ENCODE results near the gene GRIA4.

The GRIA4 gene

DNA sequence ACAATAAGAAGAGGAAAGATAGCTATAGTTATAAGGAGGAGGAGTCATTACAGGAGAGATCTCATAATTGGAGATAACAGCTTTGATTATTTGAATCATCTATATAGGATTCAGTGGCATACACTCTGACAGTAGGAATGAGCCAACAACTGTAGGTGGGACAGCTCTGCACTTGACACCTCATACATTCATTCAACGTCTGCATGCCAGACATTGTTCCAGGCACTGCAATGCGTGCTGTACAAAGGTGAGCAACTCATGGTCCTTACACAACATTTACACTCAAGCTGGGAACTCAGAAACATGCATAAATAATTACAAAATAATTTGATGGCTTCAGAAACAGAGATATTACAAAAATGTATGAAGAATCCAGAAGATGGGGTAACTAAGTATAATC, 257.9 kb downstream of the GRIA4 start:
- Histone ChIP-seq H3K4me1 (ENCODE audit: control insufficient read depth, insufficient read depth, low read depth, low read length) (no peaks in the 10 kb centered on the region), H3K79me1 (replicated peaks; ENCODE audit: low read length, poor library complexity, severe bottlenecking) (no peaks in the 10 kb centered on the region), H3K4me3 (ENCODE audit: insufficient read depth in 1 of 2, low read depth in 1 of 2, low read length in 2 of 2) (no peak overlapping the region), H2BK120ac (ENCODE audit: low read depth, low read length) (no peak overlapping the region), H2AK5ac (ENCODE audit: low read length, severe bottlenecking) (no peak overlapping the region), H3K14ac (ENCODE audit: low read length in 2 of 2) (no peak overlapping the region), H3K23ac (ENCODE audit: low read length in 2 of 2) (no peak overlapping the region), H4K91ac (ENCODE audit: low read length) (no peak overlapping the region), H3K9me3 (ENCODE audit: control insufficient read depth, low read length) (no peaks in the 10 kb centered on the region), H2BK5ac (ENCODE audit: low read depth, low read length, poor library complexity, severe bottlenecking) (no peak overlapping the region), H3K18ac (ENCODE audit: low read depth in 1 of 2, low read length in 2 of 2) (no peak overlapping the region), H3K36me3 (ENCODE audit: control insufficient read depth in 1 of 2, insufficient read depth in 2 of 2, low read depth in 1 of 2, low read length in 2 of 2) (no peaks in the 10 kb centered on the region), H3K4ac (ENCODE audit: low read depth in 1 of 2, low read length in 2 of 2) (no peak overlapping the region), H2BK12ac (ENCODE audit: low read length in 2 of 2) (no peak overlapping the region), H3K9ac (ENCODE audit: low read length) (no peak overlapping the region), H4K8ac (ENCODE audit: low read length) (no peak overlapping the region), H3K27me3 (ENCODE audit: control insufficient read depth in 1 of 2, insufficient read depth in 1 of 2, low read length in 2 of 2) (peaks cover 4 to 11% of the 10 kb centered on the region in 2 experiments), H2AFZ (ENCODE audit: low read depth, low read length) (no peak overlapping the region), H3K27ac (ENCODE audit: low read length, poor library complexity, severe bottlenecking) (no peak overlapping the region), H2BK15ac (ENCODE audit: low read depth, poor library complexity, severe bottlenecking) (no peak overlapping the region), H3K4me2 (ENCODE audit: low read length, poor library complexity, severe bottlenecking) (no peak overlapping the region)
- no peak for DNase-seq
- WGBS = 59% methylated on average over 2 of the region's 2 CpGs

DNA sequence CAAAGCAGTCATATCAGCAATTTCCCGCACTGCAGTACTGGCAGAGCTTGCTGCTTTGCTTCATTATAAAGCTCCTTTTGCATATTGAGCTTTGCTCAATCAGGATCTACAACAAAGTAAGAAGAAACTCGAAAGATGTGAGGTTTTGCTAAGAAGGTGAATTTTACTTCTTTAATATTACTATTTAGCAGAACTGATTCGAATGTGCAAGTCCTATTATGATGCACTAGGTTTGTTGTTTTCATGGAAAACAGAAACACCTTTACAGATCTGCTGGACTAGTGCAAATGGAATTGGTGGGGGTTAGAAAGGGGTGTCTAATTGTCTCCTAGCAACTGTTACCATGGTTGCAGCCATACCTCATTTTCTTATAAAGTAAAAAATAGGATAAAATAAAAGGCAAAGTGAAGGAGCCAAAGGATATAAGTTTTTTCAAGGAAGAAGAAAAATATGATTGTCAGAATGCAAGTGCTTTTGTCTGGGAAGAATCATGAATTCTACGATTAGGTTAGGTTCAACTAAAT, 259.0 kb downstream of the GRIA4 start:
- Histone ChIP-seq H3K4me2 (ENCODE audit: low read length, poor library complexity, severe bottlenecking) (no peak overlapping the region), H3K23ac (ENCODE audit: low read length in 2 of 2) (no peak overlapping the region), H3K18ac (ENCODE audit: low read depth in 1 of 2, low read length in 2 of 2) (no peak overlapping the region), H4K8ac (ENCODE audit: low read length) (no peak overlapping the region), H3K14ac (ENCODE audit: low read length in 2 of 2) (no peak overlapping the region), H3K4ac (ENCODE audit: low read depth in 1 of 2, low read length in 2 of 2) (no peak overlapping the region), H3K27ac (ENCODE audit: low read length, poor library complexity, severe bottlenecking) (no peak overlapping the region), H4K91ac (ENCODE audit: low read length) (no peak overlapping the region), H2BK120ac (ENCODE audit: low read depth, low read length) (no peak overlapping the region), H3K79me1 (replicated peaks; ENCODE audit: low read length, poor library complexity, severe bottlenecking) (no peaks in the 10 kb centered on the region), H2AK5ac (ENCODE audit: low read length, severe bottlenecking) (no peak overlapping the region), H3K27me3 (ENCODE audit: control insufficient read depth in 1 of 2, insufficient read depth in 1 of 2, low read length in 2 of 2) (peaks cover 0 to 11% of the 10 kb centered on the region in 2 experiments), H2AFZ (ENCODE audit: low read depth, low read length) (no peak overlapping the region), H3K4me1 (ENCODE audit: control insufficient read depth, insufficient read depth, low read depth, low read length) (no peaks in the 10 kb centered on the region), H2BK12ac (ENCODE audit: low read length in 2 of 2) (no peak overlapping the region), H3K4me3 (ENCODE audit: insufficient read depth in 1 of 2, low read depth in 1 of 2, low read length in 2 of 2) (no peak overlapping the region), H2BK15ac (ENCODE audit: low read depth, poor library complexity, severe bottlenecking) (no peak overlapping the region), H3K9ac (ENCODE audit: low read length) (no peak overlapping the region), H3K36me3 (ENCODE audit: control insufficient read depth in 1 of 2, insufficient read depth in 2 of 2, low read depth in 1 of 2, low read length in 2 of 2) (no peaks in the 10 kb centered on the region), H3K9me3 (ENCODE audit: control insufficient read depth, low read length) (no peaks in the 10 kb centered on the region), H2BK5ac (ENCODE audit: low read depth, low read length, poor library complexity, severe bottlenecking) (no peak overlapping the region)
- 100% methylated on average over 2 of the region's 4 CpGs for WGBS
- DNase-seq = no peak

DNA sequence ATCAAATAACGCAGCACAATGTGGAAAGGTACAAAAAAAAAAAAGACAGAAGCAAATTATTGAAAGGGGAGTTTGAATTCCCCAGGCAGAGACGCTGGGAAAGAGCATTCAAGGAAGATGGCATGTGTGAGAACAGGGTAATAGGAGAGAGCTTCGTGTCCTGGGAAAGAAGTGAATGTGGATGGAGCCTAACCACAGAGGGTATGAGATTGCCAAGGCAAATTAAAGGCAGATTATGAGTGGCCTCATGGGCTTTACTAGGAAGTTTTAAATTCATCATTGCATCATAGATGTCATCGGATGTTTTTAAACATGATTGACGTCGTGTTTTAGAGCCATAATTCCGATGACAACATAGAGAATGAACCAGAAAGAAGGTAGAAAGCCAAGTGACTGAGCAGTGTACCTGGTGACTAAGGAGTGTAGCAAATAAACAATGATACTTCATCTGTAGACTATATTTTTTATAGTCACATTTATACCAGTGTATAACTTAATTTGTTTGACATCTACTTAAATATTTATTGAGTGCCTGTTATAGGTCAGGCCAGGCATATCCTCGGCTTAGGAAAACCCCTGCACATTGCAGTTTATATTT, 260.7 kb downstream of the GRIA4 start:
- Histone ChIP-seq H3K27me3 (ENCODE audit: control insufficient read depth in 1 of 2, insufficient read depth in 1 of 2, low read length in 2 of 2) (peaks cover 0 to 11% of the 10 kb centered on the region in 2 experiments), H2AFZ (ENCODE audit: low read depth, low read length) (no peak overlapping the region)

DNA sequence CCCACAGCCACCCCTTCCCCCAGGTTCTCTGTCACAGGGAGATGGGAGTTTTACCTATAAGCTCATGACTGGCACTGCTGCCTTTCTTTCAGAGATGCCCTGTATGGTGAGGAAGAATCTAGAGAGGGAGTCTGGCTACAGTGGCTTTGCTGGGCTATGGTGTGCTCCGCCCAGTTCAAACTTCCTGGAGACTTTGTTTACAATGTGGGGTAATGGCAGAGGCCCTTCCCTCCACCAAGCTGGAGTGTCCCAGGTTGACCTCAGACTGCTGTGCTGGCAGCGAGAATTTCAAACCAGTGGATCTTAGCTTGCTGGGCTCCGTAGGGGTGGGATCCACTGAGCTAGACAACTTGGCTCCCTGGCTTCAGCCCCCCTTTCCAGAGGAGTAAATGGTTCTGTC, 268.6 kb downstream of the GRIA4 start:
- Histone ChIP-seq H3K18ac (ENCODE audit: low read depth in 1 of 2, low read length in 2 of 2) (no peak overlapping the region), H3K4ac (ENCODE audit: low read depth in 1 of 2, low read length in 2 of 2) (no peak overlapping the region), H3K4me3 (ENCODE audit: insufficient read depth in 1 of 2, low read depth in 1 of 2, low read length in 2 of 2) (no peak overlapping the region), H2BK5ac (ENCODE audit: low read depth, low read length, poor library complexity, severe bottlenecking) (no peak overlapping the region), H3K9me3 (ENCODE audit: control insufficient read depth, low read length) (no peaks in the 10 kb centered on the region), H4K8ac (ENCODE audit: low read length) (no peak overlapping the region), H2BK12ac (ENCODE audit: low read length in 2 of 2) (no peak overlapping the region), H2BK15ac (ENCODE audit: low read depth, poor library complexity, severe bottlenecking) (no peak overlapping the region), H2BK120ac (ENCODE audit: low read depth, low read length) (no peak overlapping the region), H3K4me2 (ENCODE audit: low read length, poor library complexity, severe bottlenecking) (no peak overlapping the region), H3K14ac (ENCODE audit: low read length in 2 of 2) (no peak overlapping the region), H3K27me3 (ENCODE audit: control insufficient read depth in 1 of 2, insufficient read depth in 1 of 2, low read length in 2 of 2) (no peaks in the 10 kb centered on the region), H4K91ac (ENCODE audit: low read length) (no peak overlapping the region), H2AFZ (ENCODE audit: low read depth, low read length) (no peak overlapping the region), H3K79me1 (replicated peaks; ENCODE audit: low read length, poor library complexity, severe bottlenecking) (no peaks in the 10 kb centered on the region), H3K9ac (ENCODE audit: low read length) (no peak overlapping the region), H2AK5ac (ENCODE audit: low read length, severe bottlenecking) (no peak overlapping the region), H3K4me1 (ENCODE audit: control insufficient read depth, insufficient read depth, low read depth, low read length) (no peaks in the 10 kb centered on the region), H3K27ac (ENCODE audit: low read length, poor library complexity, severe bottlenecking) (no peak overlapping the region), H3K23ac (ENCODE audit: low read length in 2 of 2) (no peak overlapping the region), H3K36me3 (ENCODE audit: control insufficient read depth in 1 of 2, insufficient read depth in 2 of 2, low read depth in 1 of 2, low read length in 2 of 2) (no peaks in the 10 kb centered on the region)
- DNase-seq = no peak
- 97% methylated on average over 3 of the region's 3 CpGs for WGBS

More for the DNA sequence above, 260.7 kb downstream of the GRIA4 start:
- H3K4me3 ChIP-seq (ENCODE audit: insufficient read depth in 1 of 2, low read depth in 1 of 2, low read length in 2 of 2) = no peak overlapping the region
- H3K4me2 ChIP-seq (ENCODE audit: low read length, poor library complexity, severe bottlenecking) = no peak overlapping the region
- no peaks in the 10 kb centered on the region for H3K9me3 ChIP-seq (ENCODE audit: control insufficient read depth, low read length)
- no peak overlapping the region for H2BK15ac ChIP-seq (ENCODE audit: low read depth, poor library complexity, severe bottlenecking)
- no peaks in the 10 kb centered on the region for H3K79me1 ChIP-seq (replicated peaks; ENCODE audit: low read length, poor library complexity, severe bottlenecking)
- no peak overlapping the region for H2BK12ac ChIP-seq (ENCODE audit: low read length in 2 of 2)
- H3K14ac ChIP-seq (ENCODE audit: low read length in 2 of 2) = no peak overlapping the region
- H3K4me1 ChIP-seq (ENCODE audit: control insufficient read depth, insufficient read depth, low read depth, low read length) = no peaks in the 10 kb centered on the region
- no peak overlapping the region for H3K9ac ChIP-seq (ENCODE audit: low read length)
- H2BK5ac ChIP-seq (ENCODE audit: low read depth, low read length, poor library complexity, severe bottlenecking) = no peak overlapping the region
- no peak overlapping the region for H2BK120ac ChIP-seq (ENCODE audit: low read depth, low read length)
- H3K27ac ChIP-seq (ENCODE audit: low read length, poor library complexity, severe bottlenecking) = no peak overlapping the region
- H4K8ac ChIP-seq (ENCODE audit: low read length) = no peak overlapping the region
- no peak for DNase-seq
- 94% methylated on average over 7 of the region's 8 CpGs for whole genome bisulfite sequencing
- no peak overlapping the region for H3K23ac ChIP-seq (ENCODE audit: low read length in 2 of 2)
- H3K4ac ChIP-seq (ENCODE audit: low read depth in 1 of 2, low read length in 2 of 2) = no peak overlapping the region
- no peaks in the 10 kb centered on the region for H3K36me3 ChIP-seq (ENCODE audit: control insufficient read depth in 1 of 2, insufficient read depth in 2 of 2, low read depth in 1 of 2, low read length in 2 of 2)
- no peak overlapping the region for H4K91ac ChIP-seq (ENCODE audit: low read length)
- no peak overlapping the region for H3K18ac ChIP-seq (ENCODE audit: low read depth in 1 of 2, low read length in 2 of 2)
- no peak overlapping the region for H2AK5ac ChIP-seq (ENCODE audit: low read length, severe bottlenecking)
